Glomerular endothelial cell (primary cell): Measurements from ENCODE around the gene ELF5. TPM values are rescaled to one million over a fixed set of nuclear protein-coding genes. Genes with fewer than 3 reads are reported as not detected.

Source experiments
- total RNA-seq: library from RNA; depleted of rRNA; stranded (reverse); fragments of >200 nt; gene quantifications from 2 replicates; pipeline ENCODE4 v1.2.3, GENCODE V29; 2015

Gene ELF5
- total RNA-seq, 1 donor from 2014 or later = not detected

Other genes starting within 250 kb of the ELF5 start
- gene ABTB2, start 155.8 kb downstream of the ELF5 start, total RNA-seq = 3.5 and 3.6 TPM in 2 replicates
- 31.2 and 37.3 TPM in 2 replicates for gene CAT, start 74.9 kb downstream of the ELF5 start, total RNA-seq
- gene EHF, start 107.3 kb upstream of the ELF5 start, total RNA-seq = not detected in 2 replicates